ENCODE measurements around the gene TBRG4. TPM values are rescaled to one million over a fixed set of nuclear protein-coding genes. Genes with fewer than 3 reads are reported as not detected.
"Not testable (repeated sequence)": the region's sequence is repeated elsewhere in the genome, so short reads cannot be mapped to it uniquely, and the experiment has no call there.

The TBRG4 gene
- polyA plus RNA-seq, 10 donors: 31.4 to 44.2 (median 37.5) TPM

DNA sequence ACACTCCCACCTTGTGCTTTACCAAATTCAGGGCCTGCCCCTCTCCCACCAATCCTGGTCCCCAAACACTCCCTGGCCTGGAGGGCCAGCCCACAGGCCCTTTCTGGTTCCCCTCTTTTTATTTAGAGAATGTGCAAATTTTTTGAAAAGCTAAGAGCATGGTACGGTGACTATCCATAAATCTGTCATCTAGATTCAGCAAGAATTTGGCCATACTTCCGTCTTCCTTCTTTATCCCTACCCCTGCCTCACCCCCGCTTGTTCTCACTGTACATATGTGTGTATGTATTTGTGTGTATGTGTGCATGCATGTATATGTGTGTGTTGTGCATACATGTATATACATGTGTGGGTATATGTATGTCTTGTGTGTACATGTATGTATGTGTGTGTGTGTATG, 8.1 kb upstream of the TBRG4 start:
- no peak for DNase-seq

DNA sequence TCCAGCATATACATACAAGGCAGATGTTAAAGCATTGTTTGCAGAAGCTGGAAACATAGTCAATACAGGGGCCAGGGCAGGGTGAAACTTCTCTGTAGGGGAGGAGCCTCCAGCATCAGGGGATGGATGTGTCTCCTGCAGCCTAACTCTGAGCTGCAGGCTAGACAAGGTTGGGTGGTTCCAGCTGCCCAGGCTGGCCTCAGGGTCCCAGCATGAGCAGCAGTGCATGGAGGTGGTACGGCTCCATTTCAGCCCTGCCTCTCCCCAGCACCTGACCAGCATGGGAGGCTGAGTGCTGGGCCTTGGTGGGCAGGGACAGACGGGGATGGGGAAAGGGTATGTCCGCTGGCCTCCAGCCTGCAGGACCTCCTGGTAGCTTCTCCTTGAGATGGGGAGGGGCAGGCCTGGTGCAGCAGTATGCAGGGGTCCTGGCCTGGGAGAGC, 7.4 kb upstream of the TBRG4 start:
- no peak for DNase-seq

- DNase-seq: no peak
Measured at GRCh38 chr7:45118292-45118691, 6.8 kb upstream of the TBRG4 start.

DNA sequence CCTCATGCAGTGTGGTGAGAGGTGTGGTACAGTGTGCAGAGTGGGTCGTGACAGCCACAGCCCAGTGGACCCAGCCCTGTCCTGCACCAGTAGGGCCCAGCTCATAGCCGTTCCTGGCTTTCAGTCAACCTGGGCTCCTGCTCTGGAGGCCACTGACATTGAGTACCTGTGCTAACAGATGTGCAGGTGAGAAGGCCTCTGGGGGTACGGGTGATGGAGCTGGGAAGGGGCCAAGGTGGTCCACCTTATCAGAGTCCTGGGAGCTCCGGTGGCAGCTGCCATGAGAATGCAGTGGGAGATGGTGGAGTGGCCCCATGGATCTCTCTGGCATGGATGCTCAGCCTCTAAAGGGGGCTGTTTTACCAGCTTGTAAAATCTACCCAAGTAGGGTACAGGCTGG, 6.1 kb upstream of the TBRG4 start:
- DNase-seq: no peak

DNA sequence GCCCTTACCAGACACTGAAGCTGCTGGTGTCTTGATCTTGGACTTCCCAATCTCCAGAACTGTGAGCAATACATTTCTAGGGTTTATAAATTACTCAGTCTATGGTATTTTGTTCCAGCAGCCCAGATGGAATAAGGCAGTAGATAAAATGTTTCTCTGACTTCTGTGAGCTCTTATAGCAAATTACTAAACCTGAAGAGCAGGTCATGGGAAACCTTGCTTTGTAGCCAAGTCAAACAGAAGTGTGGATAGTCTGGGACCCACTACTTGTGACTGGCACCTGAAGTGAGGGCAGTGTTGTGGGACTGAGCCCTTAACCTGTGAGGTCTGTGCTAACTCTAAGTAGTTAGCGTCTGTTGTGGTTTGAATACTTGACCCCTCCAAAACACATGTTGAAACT, 4.6 kb upstream of the TBRG4 start:
- no peak for DNase-seq

DNA sequence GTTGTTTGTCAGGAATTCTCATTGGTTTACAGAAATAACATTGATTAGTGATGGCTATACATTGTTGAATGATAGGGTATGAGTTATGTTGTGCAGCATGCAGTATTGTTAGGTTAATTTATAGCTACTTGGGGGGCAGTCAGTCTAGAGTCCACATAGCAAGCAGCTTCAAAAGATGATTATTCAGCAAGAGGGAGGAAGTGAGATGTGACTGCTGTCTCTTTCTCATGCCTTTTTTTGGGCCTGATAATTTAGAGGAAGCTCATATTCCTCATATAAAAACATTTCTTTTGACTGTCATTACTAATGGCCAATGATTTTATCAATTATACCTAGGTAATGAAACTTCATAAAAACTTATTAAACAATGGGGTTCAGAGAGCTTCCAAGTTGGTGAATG, 3.4 kb upstream of the TBRG4 start:
- DNase-seq: no peak

DNA sequence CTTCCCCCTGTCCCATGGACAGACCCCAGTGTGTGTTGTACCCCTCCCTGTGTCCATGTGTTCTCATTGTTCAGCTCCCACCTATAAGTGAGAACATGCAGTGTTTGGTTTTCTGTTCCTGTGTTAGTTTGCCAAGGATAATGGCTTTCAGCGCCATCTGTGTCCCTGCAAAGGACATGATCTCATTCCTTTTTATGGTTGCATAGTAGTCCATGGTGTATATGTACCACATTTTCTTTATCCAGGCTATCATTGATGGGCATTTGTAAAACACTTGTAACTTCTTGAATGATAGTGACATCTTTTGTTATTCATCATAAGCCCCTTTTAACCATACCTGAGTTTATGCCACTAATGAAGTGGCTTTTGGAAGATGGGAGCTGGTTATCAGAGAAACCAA, 2.8 kb upstream of the TBRG4 start:
- DNase-seq: not testable (repeated sequence)

DNA sequence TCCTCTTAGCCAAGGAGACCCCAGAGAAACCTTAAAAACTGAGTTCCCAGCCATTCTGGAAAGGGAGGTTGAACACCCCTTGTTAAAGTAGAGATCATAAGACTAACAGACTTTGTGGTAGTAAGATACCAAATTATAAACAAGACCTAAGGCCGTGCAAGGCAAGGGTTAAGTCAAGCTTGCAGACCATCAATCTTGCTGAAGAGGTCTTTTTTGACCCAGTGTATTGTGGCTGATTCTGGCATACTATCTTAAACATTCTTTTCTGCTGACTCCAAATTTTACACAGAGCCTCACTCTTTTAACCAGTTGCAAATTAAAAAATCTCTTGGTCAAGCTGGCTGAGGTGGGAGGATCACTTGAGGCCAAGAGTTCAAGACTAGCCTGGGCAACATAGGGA, 1.2 kb upstream of the TBRG4 start:
- DNase-seq: no peak

- DNase-seq: no peak
Measured at GRCh38 chr7:45108863-45109262, 2.6 kb downstream of the TBRG4 start.

DNA sequence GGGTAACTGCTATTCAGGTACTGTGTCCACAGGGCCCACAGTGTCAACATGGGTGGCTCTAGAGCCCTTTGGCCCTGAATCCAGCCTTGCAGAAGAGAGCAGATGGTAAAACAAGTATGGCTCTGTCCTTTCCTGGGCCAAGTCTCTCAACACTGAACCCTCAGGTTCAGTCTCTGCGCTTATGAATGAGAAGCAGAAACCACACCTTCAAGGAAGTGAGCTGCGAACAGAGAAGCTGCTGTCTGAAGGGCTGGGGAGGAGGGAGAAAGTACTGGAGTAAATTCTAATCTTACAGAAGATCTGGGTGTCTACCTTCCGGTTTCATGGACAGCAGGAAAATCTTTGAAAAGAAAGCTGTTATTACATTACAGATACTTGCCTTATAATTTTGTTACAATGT, 4.1 kb downstream of the TBRG4 start:
- no peak for DNase-seq

DNA sequence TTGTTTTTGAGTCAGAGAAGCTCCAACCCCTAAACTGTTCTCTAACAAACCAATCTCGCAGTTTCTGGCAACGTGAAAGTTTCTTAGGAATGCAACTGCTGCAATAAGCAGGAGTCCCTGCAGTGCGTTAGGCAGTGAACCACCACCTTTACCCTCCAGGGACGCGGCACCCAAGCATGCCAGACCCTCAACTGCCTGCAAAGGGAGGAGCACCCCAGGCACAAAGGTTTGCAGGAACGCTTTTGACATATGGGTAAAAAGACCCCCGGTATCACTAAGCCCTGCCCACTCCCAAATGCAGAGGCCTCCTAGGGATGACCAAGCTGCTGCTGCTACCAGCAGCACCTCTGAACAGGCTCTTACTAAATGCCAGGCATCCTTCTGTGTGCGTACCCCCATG, 4.7 kb downstream of the TBRG4 start:
- DNase-seq: no peak

GRCh38 chr7:45105588-45106188, 5.8 kb downstream of the TBRG4 start:
- DNase-seq: no peak

GRCh38 chr7:45104844-45105587, 6.5 kb downstream of the TBRG4 start:
- no peak for DNase-seq

GRCh38 chr7:45103958-45104843, 7.3 kb downstream of the TBRG4 start:
- no peak for DNase-seq

DNA sequence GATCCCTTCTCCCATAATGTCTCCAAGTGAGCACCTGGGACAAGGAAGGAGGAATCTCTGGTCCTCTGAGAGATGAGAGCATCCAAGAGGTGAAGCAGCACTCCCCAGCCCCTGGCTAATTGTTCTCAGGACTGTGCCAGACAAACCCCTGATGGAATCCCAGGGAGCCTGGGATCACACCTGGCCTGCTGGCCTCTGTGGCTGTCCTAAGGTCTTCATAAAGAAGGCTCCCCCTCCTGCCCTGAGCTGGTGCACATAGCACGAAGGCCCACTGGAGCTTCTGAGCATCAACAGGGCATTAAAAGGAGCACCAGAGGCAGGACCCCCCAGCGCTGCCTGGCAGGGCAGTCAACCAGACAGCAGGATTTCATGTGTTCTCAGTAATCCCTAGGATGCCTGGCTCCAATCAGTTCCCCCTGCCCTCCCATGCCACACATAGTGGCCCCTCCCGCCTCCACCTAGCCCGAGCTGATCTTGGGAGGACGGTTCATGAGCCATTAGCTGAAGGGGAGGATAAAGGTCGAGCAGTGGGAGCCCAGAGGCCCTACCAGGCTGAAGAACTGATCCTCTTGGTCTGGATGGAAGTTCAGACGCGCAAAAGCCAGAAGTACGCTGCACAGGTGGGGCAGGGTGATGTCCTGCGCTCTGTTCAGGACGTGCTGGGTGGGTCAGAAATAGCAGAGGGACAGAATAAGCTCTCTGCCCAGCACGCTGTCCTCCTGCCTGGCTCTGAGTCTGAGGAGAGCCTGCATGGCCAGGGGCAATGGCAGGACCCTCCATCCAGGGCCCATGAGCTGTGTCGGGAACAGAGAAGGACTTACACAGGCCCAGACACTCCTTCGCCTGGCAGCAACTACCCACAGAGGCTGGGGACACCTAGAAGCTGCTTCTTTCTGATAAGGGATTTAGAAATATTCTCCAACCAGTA, 8.4 kb downstream of the TBRG4 start:
- no peak for DNase-seq

DNA sequence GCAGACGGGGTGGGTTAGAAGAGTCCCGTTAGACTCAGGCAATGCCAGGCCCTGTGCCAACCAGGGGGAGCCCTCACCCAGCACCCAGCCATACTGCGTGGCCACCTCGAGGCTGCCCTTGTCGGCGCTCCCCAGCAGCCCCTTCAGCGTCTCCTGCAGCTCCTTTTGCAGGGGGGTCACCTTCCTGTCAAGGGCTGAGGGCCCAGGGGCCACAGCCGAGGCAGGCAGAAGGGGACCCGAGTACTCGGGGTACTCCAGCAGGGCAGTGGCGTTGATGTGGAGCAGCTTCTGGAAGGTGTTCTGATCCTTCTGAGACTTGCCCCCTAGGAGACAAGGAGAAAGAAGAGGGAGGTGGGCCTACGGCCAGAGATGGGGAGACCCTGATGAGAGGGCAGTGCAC, 9.7 kb downstream of the TBRG4 start:
- no peak for DNase-seq

GRCh38 chr7:45100761-45101480, 10.6 kb downstream of the TBRG4 start:
- no peak for DNase-seq

- no peak for DNase-seq
Measured at GRCh38 chr7:45099891-45100760, 11.4 kb downstream of the TBRG4 start.

DNA sequence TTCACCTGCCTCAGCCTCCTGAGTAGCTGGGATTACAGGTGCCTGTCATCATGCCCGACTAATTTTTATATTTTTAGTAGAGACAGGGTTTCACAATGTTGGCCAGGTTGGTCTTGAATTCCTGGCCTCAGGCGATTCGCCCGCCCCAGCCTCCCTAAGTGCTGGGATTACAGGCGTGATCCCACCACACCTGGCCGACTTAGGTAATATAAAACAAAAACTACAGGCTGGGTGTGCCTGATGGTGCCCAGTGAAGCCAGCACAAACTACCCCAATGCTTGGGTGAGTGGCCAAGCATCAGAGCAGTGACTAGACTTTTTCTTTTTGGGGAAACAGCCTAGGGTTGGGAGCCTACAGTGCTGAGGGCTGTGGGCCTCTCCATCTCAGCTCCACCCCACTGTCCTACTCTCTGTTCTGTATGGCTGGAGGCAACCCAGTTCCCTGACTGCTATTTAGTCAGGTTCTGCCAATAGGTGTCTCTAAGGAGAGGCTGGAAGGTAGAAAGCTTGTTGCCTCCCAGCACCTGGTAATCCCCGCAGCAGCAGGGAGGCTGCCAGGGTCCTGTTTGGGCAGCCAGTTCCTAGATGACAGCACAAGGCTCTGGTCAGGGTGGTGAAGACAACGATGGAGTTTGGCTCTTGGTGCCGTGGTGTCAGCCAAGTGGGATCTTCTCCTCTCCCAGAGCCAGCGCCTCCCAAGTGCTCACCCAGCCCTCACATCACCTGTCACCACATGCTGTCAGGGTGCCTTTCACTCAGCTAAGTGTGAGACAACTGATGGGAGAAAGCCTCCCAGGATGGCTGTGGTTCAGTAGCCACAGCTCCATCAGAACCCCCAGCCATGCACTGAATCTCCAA, 12.3 kb downstream of the TBRG4 start:
- no peak for DNase-seq
